PFSK-1 (cell line): ENCODE measurements around the gene RPGRIP1.

ENCODE experiments used
- FOXP2 ChIP-seq: optimal IDR thresholded peaks from 2 replicates; pipeline ENCODE3; 2011; ENCODE audit warnings: borderline replicate concordance, control low read depth, inconsistent platforms; ENCODE audit not compliant: insufficient read depth; ENCODE audit errors: extremely low read length, extremely low read depth
- POLR2AphosphoS5 ChIP-seq: IDR thresholded peaks from 2 replicates; pipeline ENCODE4 v1.6.1; 2012; ENCODE audit warnings: low read depth, mild to moderate bottlenecking, control low read depth, low read length, moderate library complexity
- SIN3A ChIP-seq: IDR thresholded peaks from 2 replicates; pipeline ENCODE4 v1.6.1; 2012; ENCODE audit warnings: mild to moderate bottlenecking, low read length, moderate library complexity, borderline replicate concordance; ENCODE audit not compliant: insufficient read depth
- TAF1 ChIP-seq: IDR thresholded peaks from 2 replicates; pipeline ENCODE4 v1.6.1; 2012; ENCODE audit warnings: low read length, control low read depth, borderline replicate concordance; ENCODE audit not compliant: insufficient read depth
- TF ChIP-seq, protein P1 (sequence below), 2 experiments: IDR thresholded peaks; 2 replicates each; pipeline versions ENCODE4 v1.6.1 to v1.8.0; 2011 to 2012; ENCODE audit warnings: low read depth in 2 of 2, low read length in 2 of 2, control low read depth in 1 of 2, inconsistent platforms in 1 of 2, mild to moderate bottlenecking in 1 of 2, moderate library complexity in 1 of 2; ENCODE audit not compliant: insufficient read depth in 1 of 2

The RPGRIP1 gene

DNA sequence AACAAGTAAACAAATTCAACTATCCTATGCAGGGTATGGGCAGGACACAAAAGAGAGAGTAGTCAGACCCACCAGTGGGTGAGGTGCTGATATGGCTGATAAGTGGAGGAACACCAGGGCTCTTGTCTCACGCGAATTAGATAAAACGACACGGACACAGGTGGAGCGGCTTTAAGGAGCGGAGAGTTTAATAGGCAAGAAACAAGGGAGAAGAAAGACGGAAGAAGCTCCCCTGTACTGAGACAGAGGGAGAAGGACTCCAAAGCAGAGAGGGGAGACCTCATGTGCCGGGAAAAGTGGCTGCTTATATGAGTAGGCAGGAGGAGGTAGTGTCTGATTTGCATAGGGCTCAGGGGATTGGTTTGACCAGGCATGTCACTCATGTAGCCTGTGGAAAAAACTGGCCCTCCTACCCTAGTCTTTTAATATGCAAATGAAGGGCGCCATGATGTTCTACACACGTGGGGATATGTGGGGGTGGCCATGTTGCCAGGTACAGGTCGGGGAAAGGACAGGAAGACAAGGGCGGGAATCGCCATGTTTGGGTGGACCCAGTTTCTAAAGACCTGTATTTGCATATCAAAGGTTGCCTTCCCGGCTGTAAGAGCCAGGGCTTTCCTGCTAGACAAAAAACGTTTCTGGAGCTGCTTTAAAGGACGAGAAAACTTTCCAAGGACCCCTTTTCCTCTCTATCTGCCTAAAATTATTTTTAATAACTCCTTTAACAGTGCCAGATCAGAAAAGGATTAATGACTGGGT, 28.8 kb downstream of the RPGRIP1 start:
- TF ChIP-seq TAF1: no peak
- TF ChIP-seq, protein P1, sequence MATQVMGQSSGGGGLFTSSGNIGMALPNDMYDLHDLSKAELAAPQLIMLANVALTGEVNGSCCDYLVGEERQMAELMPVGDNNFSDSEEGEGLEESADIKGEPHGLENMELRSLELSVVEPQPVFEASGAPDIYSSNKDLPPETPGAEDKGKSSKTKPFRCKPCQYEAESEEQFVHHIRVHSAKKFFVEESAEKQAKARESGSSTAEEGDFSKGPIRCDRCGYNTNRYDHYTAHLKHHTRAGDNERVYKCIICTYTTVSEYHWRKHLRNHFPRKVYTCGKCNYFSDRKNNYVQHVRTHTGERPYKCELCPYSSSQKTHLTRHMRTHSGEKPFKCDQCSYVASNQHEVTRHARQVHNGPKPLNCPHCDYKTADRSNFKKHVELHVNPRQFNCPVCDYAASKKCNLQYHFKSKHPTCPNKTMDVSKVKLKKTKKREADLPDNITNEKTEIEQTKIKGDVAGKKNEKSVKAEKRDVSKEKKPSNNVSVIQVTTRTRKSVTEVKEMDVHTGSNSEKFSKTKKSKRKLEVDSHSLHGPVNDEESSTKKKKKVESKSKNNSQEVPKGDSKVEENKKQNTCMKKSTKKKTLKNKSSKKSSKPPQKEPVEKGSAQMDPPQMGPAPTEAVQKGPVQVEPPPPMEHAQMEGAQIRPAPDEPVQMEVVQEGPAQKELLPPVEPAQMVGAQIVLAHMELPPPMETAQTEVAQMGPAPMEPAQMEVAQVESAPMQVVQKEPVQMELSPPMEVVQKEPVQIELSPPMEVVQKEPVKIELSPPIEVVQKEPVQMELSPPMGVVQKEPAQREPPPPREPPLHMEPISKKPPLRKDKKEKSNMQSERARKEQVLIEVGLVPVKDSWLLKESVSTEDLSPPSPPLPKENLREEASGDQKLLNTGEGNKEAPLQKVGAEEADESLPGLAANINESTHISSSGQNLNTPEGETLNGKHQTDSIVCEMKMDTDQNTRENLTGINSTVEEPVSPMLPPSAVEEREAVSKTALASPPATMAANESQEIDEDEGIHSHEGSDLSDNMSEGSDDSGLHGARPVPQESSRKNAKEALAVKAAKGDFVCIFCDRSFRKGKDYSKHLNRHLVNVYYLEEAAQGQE (IDR thresholded peaks at IDR 0.05; ENCODE audit: insufficient read depth in 1 of 2, low read depth in 2 of 2, low read length in 2 of 2): no peak
- no peak for TF ChIP-seq POLR2AphosphoS5
- no peak for TF ChIP-seq FOXP2
- TF ChIP-seq SIN3A: no peak

DNA sequence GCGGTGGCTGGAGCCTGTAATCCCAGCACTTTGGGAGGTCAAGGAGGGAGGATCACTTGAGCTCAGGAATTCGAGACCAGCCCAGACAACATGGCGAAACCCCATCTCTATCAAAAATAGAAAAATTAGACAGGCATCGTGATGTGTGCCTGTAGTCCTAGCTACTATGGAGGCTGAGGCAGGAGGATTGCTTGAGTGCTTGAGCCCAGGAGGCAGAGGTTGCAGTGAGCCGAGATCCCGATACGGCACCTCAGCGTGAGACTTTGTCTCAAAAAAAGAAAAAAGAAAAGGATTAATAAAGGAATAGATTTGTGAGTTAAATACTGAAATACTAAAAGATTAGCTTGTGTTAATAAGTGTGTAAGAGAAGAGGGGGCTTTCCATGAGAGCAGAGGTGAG, 29.4 kb downstream of the RPGRIP1 start:
- TF ChIP-seq, protein P1 (IDR thresholded peaks at IDR 0.05; ENCODE audit: insufficient read depth in 1 of 2, low read depth in 2 of 2, low read length in 2 of 2): no peak
- TF ChIP-seq SIN3A (no peak), POLR2AphosphoS5 (no peak)

DNA sequence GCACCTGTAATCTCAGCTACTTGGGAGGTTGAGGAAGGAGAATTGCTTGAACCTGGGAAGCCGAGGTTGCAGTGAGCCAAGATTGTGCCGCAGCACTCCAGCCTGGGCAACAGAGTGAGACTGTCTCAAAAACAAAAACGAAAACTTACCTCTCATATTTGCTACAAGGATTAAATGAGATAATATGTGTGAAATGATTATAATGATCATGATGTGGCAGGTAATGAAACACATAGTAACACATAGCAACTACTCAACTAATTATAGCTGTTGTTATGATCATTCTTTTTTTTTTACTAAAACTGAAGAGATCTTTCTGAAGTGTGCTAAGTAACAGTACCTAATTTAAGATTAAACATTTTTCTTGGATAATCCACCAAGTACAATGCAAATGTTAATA, 30.1 kb downstream of the RPGRIP1 start:
- TF ChIP-seq FOXP2: no peak
- TF ChIP-seq, protein P1 (IDR thresholded peaks at IDR 0.05; ENCODE audit: insufficient read depth in 1 of 2, low read depth in 2 of 2, low read length in 2 of 2): no peak
- no peak for TF ChIP-seq TAF1
- no peak for TF ChIP-seq SIN3A
- no peak for TF ChIP-seq POLR2AphosphoS5

DNA sequence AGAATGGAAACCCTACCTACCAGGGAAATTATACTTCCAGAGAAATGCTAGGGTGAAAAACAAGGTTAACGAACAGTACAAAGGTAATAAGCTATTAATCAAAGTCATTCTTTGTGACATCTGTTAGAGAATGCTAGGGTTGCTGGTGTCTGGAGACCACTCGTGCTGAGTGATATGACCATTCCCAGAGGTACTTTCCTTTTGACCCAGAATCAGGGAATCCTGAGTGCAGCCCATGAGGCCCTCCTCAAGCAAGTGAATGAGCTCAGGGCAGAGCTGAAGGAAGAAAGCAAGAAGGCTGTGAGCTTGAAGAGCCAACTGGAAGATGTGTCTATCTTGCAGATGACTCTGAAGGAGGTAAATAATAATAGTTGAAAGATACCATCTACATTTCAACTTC, 31.7 kb downstream of the RPGRIP1 start:
- TF ChIP-seq SIN3A: no peak
- TF ChIP-seq TAF1: no peak
- no peak for TF ChIP-seq POLR2AphosphoS5
- TF ChIP-seq, protein P1 (IDR thresholded peaks at IDR 0.05; ENCODE audit: insufficient read depth in 1 of 2, low read depth in 2 of 2, low read length in 2 of 2): no peak
- TF ChIP-seq FOXP2: no peak

DNA sequence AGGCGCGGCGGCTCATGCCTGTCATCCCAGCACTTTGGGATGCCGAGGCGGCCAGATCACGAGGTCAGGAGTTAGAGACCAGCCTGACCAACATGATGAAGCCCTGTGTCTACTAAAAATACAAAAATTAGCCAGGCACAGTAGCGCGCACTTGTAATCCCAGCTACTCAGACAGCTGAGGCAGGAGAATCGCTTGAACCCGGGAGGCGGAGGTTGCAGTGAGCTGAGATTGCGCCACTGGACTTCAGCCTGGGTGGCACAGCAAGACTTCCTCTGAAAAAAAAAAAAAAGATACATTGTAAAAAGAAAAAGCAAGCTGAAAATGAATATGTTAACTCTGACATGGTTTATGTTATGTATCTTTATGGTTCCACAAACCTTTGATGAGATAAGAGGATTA, 33.6 kb downstream of the RPGRIP1 start:
- TF ChIP-seq TAF1 (no peak), FOXP2 (no peak), POLR2AphosphoS5 (no peak), SIN3A (no peak)
- TF ChIP-seq, protein P1 (IDR thresholded peaks at IDR 0.05; ENCODE audit: insufficient read depth in 1 of 2, low read depth in 2 of 2, low read length in 2 of 2): no peak
